Left lung (tissue), 10 donors: ENCODE results near the gene CCL4. TPM values are rescaled to one million over a fixed set of nuclear protein-coding genes. Genes with fewer than 3 reads are reported as not detected.
A peak's percentile ranks its signal among the peaks of the same experiment; 100 is the strongest.

Experiments
- ATAC-seq: fragments of 200-7000 bp; cut with Tn5 transposase; one replicate; pipeline ENCODE4 v1.9.1; 2020; ENCODE audit warnings: moderate library complexity
- DNase-seq, 4 donors: peaks; one replicate each; pipeline ENCODE4 v3.0.0-alpha.2; 2013 to 2020
- H3K27ac ChIP-seq, 2 donors: fragments of 200-600 bp; sonication (generic) in 1 of 2; one replicate each; pipeline versions ENCODE4 v1.5.0 to v1.8.0; 2020 to 2021
- H3K27me3 ChIP-seq, 2 donors: fragments of 200-600 bp; sonication (generic) in 1 of 2; one replicate each; pipeline versions ENCODE4 v1.5.0 to v1.8.0; 2020 to 2021
- H3K36me3 ChIP-seq, 2 donors: fragments of 200-600 bp; sonication (generic) in 1 of 2; one replicate each; pipeline versions ENCODE4 v1.5.0 to v1.8.0; 2020 to 2021
- H3K4me1 ChIP-seq, 2 donors: fragments of 200-600 bp; one replicate each; pipeline ENCODE4 v1.8.0; 2021
- H3K4me3 ChIP-seq, 2 donors: fragments of 200-600 bp; sonication (generic) in 1 of 2; one replicate each; pipeline versions ENCODE4 v1.5.0 to v1.8.0; 2020 to 2021; ENCODE audit warnings: mild to moderate bottlenecking in 1 of 2
- H3K9me3 ChIP-seq, 2 donors: fragments of 200-600 bp; sonication (generic) in 1 of 2; one replicate each; pipeline versions ENCODE4 v1.5.0 to v1.8.0; 2020 to 2021
- intact Hi-C, 2 donors: fragments of 100-400 bp; cut with DNase I; formaldehyde crosslinking; loops; one replicate each; pipeline versions ENCODE4 v1.11.2 to v1.14.2; 2022
- polyA plus RNA-seq, 6 donors: library from polyadenylated mRNA; unstranded; fragments of 120-200 nt; gene quantifications; one replicate each; pipeline ENCODE4 v1.2.1, GENCODE V29; 2013; ENCODE audit not compliant: insufficient read length in 6 of 6
- total RNA-seq, 2 donors: library from RNA; stranded (reverse); fragmentation: NEBNext Ultra II Directional; extraction: Animal tissue kit (Norgen Biotek cat#: 25700); gene quantifications; one replicate each; pipeline ENCODE4 v1.2.1, GENCODE V29; 2021
- TF ChIP-seq, protein P1 (sequence below), 2 donors: fragments of 200-600 bp; sonication (generic) in 1 of 2; IDR thresholded peaks; one replicate each; pipeline versions ENCODE4 v1.5.0 to v1.8.0; 2021; ENCODE audit warnings: antibody characterized with exemption in 2 of 2
- donor health status: DM: no; HTN: yes; CAD: no.
- donor health status: DM: no; HTN: no; CAD: no.

The CCL4 gene
- total and polyA plus RNA-seq, 8 donors: 0.72 to 62.0 (median 6.6) TPM

- Histone ChIP-seq H3K36me3 (no peaks in the 10 kb centered on the region), H3K4me3 (no peak overlapping the region), H3K27me3 (no peaks in the 10 kb centered on the region), H3K9me3 (no peaks in the 10 kb centered on the region), H3K27ac (no peak overlapping the region), H3K4me1 (peaks cover 0 to 3% of the 10 kb centered on the region in 2 donors)
- no peak for ATAC-seq
- intact Hi-C loops: loop anchor here in 1 of 2 donors (10.0 kb wide), 1 partner anchor 169 kb away; no protein-coding TSS in a partner anchor
- TF ChIP-seq, protein P1, sequence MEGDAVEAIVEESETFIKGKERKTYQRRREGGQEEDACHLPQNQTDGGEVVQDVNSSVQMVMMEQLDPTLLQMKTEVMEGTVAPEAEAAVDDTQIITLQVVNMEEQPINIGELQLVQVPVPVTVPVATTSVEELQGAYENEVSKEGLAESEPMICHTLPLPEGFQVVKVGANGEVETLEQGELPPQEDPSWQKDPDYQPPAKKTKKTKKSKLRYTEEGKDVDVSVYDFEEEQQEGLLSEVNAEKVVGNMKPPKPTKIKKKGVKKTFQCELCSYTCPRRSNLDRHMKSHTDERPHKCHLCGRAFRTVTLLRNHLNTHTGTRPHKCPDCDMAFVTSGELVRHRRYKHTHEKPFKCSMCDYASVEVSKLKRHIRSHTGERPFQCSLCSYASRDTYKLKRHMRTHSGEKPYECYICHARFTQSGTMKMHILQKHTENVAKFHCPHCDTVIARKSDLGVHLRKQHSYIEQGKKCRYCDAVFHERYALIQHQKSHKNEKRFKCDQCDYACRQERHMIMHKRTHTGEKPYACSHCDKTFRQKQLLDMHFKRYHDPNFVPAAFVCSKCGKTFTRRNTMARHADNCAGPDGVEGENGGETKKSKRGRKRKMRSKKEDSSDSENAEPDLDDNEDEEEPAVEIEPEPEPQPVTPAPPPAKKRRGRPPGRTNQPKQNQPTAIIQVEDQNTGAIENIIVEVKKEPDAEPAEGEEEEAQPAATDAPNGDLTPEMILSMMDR (IDR thresholded peaks at IDR 0.05): no peak
- DNase-seq: no peak
Observed at GRCh38 chr17:36144014-36144413, 40.4 kb downstream of the CCL4 start.

- ATAC-seq: no peak
- no peak overlapping the region for H3K4me3 ChIP-seq
- no peaks in the 10 kb centered on the region for H3K9me3 ChIP-seq
- H3K36me3 ChIP-seq: no peaks in the 10 kb centered on the region
- intact Hi-C loops: loop anchor here (5.0 to 10.0 kb wide), 2 partner anchors 170 to 173 kb away; no protein-coding TSS in a partner anchor
- H3K27ac ChIP-seq: no peak overlapping the region
- H3K27me3 ChIP-seq: peaks cover 0 to 7% of the 10 kb centered on the region in 2 donors
- H3K4me1 ChIP-seq: peaks cover 0 to 11% of the 10 kb centered on the region in 2 donors
- DNase-seq: no peak
- TF ChIP-seq, protein P1 (IDR thresholded peaks at IDR 0.05): no peak
Observed at GRCh38 chr17:36144981-36145729, 41.5 kb downstream of the CCL4 start.

DNA sequence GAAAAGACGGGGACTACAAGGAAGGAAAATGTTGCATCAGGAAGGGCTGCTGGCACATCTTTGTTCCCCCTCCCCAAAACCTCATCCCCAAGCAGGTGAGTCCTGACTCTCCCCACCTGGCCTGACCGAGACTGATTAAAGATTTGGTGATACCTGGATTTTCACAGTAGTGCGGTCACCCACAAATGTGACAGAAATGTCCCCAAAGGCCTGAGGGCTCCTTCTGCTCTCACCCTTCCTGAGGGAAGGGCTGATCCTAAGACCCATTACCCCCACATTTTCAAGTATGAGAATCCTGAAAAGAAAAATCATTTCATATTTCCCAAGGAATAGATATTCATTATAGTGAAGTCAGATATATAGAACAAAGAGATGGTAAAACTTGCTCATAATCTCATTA lies 44.0 kb downstream of the CCL4 start:
- Histone ChIP-seq H3K4me1 (peaks cover 0 to 11% of the 10 kb centered on the region in 2 donors), H3K36me3 (no peaks in the 10 kb centered on the region), H3K27me3 (peaks cover 0 to 9% of the 10 kb centered on the region in 2 donors), H3K27ac (no peak overlapping the region), H3K4me3 (no peak overlapping the region), H3K9me3 (no peaks in the 10 kb centered on the region)
- DNase-seq: no peak
- no peak for ATAC-seq
- TF ChIP-seq, protein P1 (IDR thresholded peaks at IDR 0.05): no peak
- intact Hi-C loops: loop anchor here (5.0 to 10.0 kb wide), 2 partner anchors 173 to 175 kb away; no protein-coding TSS in a partner anchor

GRCh38 chr17:36148559-36149295 lies 45.1 kb downstream of the CCL4 start:
- no peaks in the 10 kb centered on the region for H3K36me3 ChIP-seq
- peaks cover 0 to 11% of the 10 kb centered on the region in 2 donors for H3K4me1 ChIP-seq
- H3K27me3 ChIP-seq: peaks cover 0 to 15% of the 10 kb centered on the region in 2 donors
- TF ChIP-seq, protein P1 (IDR thresholded peaks at IDR 0.05): peak; percentile 99
- no peak overlapping the region for H3K27ac ChIP-seq
- ATAC-seq (peak; percentile 98), DNase-seq (peak; percentile 37 to 91 (median 70))
- H3K9me3 ChIP-seq: no peaks in the 10 kb centered on the region
- intact Hi-C loops: loop anchor here (5.0 to 10.0 kb wide), 2 partner anchors 174 to 176 kb away; no protein-coding TSS in a partner anchor
- no peak overlapping the region for H3K4me3 ChIP-seq
